ENCODE results near the gene MARS1. TPM values are rescaled to one million over a fixed set of nuclear protein-coding genes. Genes with fewer than 3 reads are reported as not detected.

The MARS1 gene
- total RNA-seq, 2 experiments from 2014 or later, result 275 to 291 TPM

GRCh38 chr12:57479376-57480115 is 8.3 kb upstream of the MARS1 start, which contains the start of gene ARHGAP9:
Gene ARHGAP9, minus strand, starts transcription at chr12:57479866. Its CDS starts 460 bp downstream, at chr12:57479406.
- peak within 1 kb of the TSS; percentile 96 for H3K4me3 Mint-ChIP-seq
- ChIA-PET POLR2A (interaction anchor here (1.1 to 8.0 kb wide), 8 partner anchors 8 to 49 kb away, joined by 3 to 74 read pairs (median 8); partner anchors contain the start of genes DDIT3, GLI1 and MARS1), CTCF (interaction anchor here (0.8 to 4.7 kb wide), 9 partner anchors 7 to 262 kb away, joined by 3 to 57 read pairs (median 4); partner anchors contain the start of genes GLI1, INHBE and MARS1)
- peaks cover 67% of the 10 kb centered on the region for H3K4me1 Mint-ChIP-seq (ENCODE audit: low read depth)
- H3K36me3 Mint-ChIP-seq (ENCODE audit: low read depth), result peaks cover 37% of the 10 kb centered on the region
- ATAC-seq (peak; percentile 57), DNase-seq (peak; percentile 82)
- H3K9me3 Mint-ChIP-seq (ENCODE audit: insufficient read depth), result no peaks in the 10 kb centered on the region
- H3K27ac Mint-ChIP-seq, result peak within 1 kb of the TSS; percentile 99
- no peaks in the 10 kb centered on the region for H3K27me3 Mint-ChIP-seq (ENCODE audit: low read depth)

- Mint-ChIP-seq H3K4me1 (ENCODE audit: low read depth) (peaks cover 54% of the 10 kb centered on the region), H3K4me3 (no peak overlapping the region), H3K27ac (peak overlapping the region; percentile 99), H3K36me3 (ENCODE audit: low read depth) (peaks cover 20% of the 10 kb centered on the region), H3K9me3 (ENCODE audit: insufficient read depth) (no peaks in the 10 kb centered on the region), H3K27me3 (ENCODE audit: low read depth) (no peaks in the 10 kb centered on the region)
- ATAC-seq (no peak), DNase-seq (no peak)
- ChIA-PET CTCF (interaction anchor here (2.7 to 3.1 kb wide), 2 partner anchors 11 to 23 kb away, joined by 8 to 19 read pairs; partner anchors contain the start of gene GLI1), POLR2A (interaction anchor here (8.0 kb wide), 1 partner anchor 21 kb away, joined by 74 read pairs; the partner anchor contains the start of gene GLI1)
These were observed 6.2 kb upstream of the MARS1 start for GRCh38 chr12:57481671-57482070.

GRCh38 chr12:57483466-57483865 is 4.4 kb upstream of the MARS1 start:
- Mint-ChIP-seq H3K4me3 (no peak overlapping the region), H3K36me3 (ENCODE audit: low read depth) (peaks cover 8% of the 10 kb centered on the region), H3K9me3 (ENCODE audit: insufficient read depth) (no peaks in the 10 kb centered on the region), H3K4me1 (ENCODE audit: low read depth) (peaks cover 50% of the 10 kb centered on the region), H3K27me3 (ENCODE audit: low read depth) (no peaks in the 10 kb centered on the region), H3K27ac (no peak overlapping the region)
- ATAC-seq (no peak), DNase-seq (no peak)
- POLR2A ChIA-PET, result interaction anchor here (0.6 to 1.5 kb wide), 2 partner anchors 22 to 36 kb away, joined by 3 to 4 read pairs; partner anchors contain the start of gene DDIT3
- CTCF ChIA-PET, result interaction anchor here (1.8 kb wide), 1 partner anchor 25 kb away, joined by 7 read pairs; no protein-coding TSS in a partner anchor

GRCh38 chr12:57485695-57486094 is 2.2 kb upstream of the MARS1 start:
- Mint-ChIP-seq H3K9me3 (ENCODE audit: insufficient read depth) (no peaks in the 10 kb centered on the region), H3K27ac (no peak overlapping the region), H3K4me1 (ENCODE audit: low read depth) (peaks cover 45% of the 10 kb centered on the region), H3K4me3 (no peak overlapping the region), H3K36me3 (ENCODE audit: low read depth) (peaks cover 26% of the 10 kb centered on the region), H3K27me3 (ENCODE audit: low read depth) (no peaks in the 10 kb centered on the region)
- DNase-seq (no peak), ATAC-seq (no peak)
- ChIA-PET POLR2A (interaction anchor here (0.7 to 2.4 kb wide), 3 partner anchors 9 to 35 kb away, joined by 3 to 14 read pairs (median 10); partner anchors contain the start of gene DDIT3), CTCF (interaction anchor here (1.0 to 2.9 kb wide), 3 partner anchors 8 to 27 kb away, joined by 3 to 22 read pairs (median 6); partner anchors contain the start of gene GLI1)

GRCh38 chr12:57487055-57487596 is 742 bp upstream of the MARS1 start:
- Mint-ChIP-seq H3K4me3 (peak overlapping the region; percentile 89), H3K36me3 (ENCODE audit: low read depth) (peaks cover 38% of the 10 kb centered on the region), H3K27ac (peak overlapping the region; percentile 93), H3K9me3 (ENCODE audit: insufficient read depth) (no peaks in the 10 kb centered on the region), H3K27me3 (ENCODE audit: low read depth) (no peaks in the 10 kb centered on the region), H3K4me1 (ENCODE audit: low read depth) (peaks cover 39% of the 10 kb centered on the region)
- ChIA-PET POLR2A (interaction anchor here (1.2 to 2.4 kb wide), 4 partner anchors 8 to 409 kb away, joined by 3 to 14 read pairs (median 10); partner anchors contain the start of genes ARHGAP9 and DDIT3), CTCF (interaction anchor here (2.9 kb wide), 1 partner anchor 10 kb away, joined by 22 read pairs; no protein-coding TSS in a partner anchor)
- no peak for ATAC-seq
- DNase-seq, result no peak

- Mint-ChIP-seq H3K36me3 (ENCODE audit: low read depth) (peaks cover 44% of the 10 kb centered on the region), H3K27me3 (ENCODE audit: low read depth) (no peaks in the 10 kb centered on the region), H3K4me1 (ENCODE audit: low read depth) (peaks cover 37% of the 10 kb centered on the region), H3K27ac (peak overlapping the region; percentile 93), H3K9me3 (ENCODE audit: insufficient read depth) (no peaks in the 10 kb centered on the region), H3K4me3 (peak overlapping the region; percentile 89)
- ChIA-PET POLR2A (interaction anchor here (0.6 to 2.3 kb wide), 2 partner anchors 9 to 145 kb away, joined by 3 to 11 read pairs; partner anchors contain the start of gene ARHGAP9), CTCF (interaction anchor here (1.0 to 1.4 kb wide), 2 partner anchors 26 to 30 kb away, joined by 3 to 4 read pairs; partner anchors contain the start of gene GLI1)
- ATAC-seq (no peak), DNase-seq (no peak)
These were observed 711 bp downstream of the MARS1 start for GRCh38 chr12:57488402-57489156.

GRCh38 chr12:57489157-57489641 is 1.3 kb downstream of the MARS1 start:
- Mint-ChIP-seq H3K4me1 (ENCODE audit: low read depth) (peaks cover 37% of the 10 kb centered on the region), H3K27ac (peak overlapping the region; percentile 93), H3K27me3 (ENCODE audit: low read depth) (no peaks in the 10 kb centered on the region), H3K9me3 (ENCODE audit: insufficient read depth) (no peaks in the 10 kb centered on the region), H3K36me3 (ENCODE audit: low read depth) (peaks cover 44% of the 10 kb centered on the region), H3K4me3 (peak overlapping the region; percentile 89)
- DNase-seq (no peak), ATAC-seq (no peak)
- CTCF ChIA-PET, result interaction anchor here (1.0 to 1.4 kb wide), 2 partner anchors 26 to 30 kb away, joined by 3 to 4 read pairs; partner anchors contain the start of gene GLI1
- POLR2A ChIA-PET, result interaction anchor here (0.6 to 2.3 kb wide), 2 partner anchors 10 to 146 kb away, joined by 3 to 11 read pairs; partner anchors contain the start of gene ARHGAP9

- peak overlapping the region; percentile 93 for H3K27ac Mint-ChIP-seq
- peaks cover 48% of the 10 kb centered on the region for H3K36me3 Mint-ChIP-seq (ENCODE audit: low read depth)
- ATAC-seq (no peak), DNase-seq (no peak)
- peaks cover 37% of the 10 kb centered on the region for H3K4me1 Mint-ChIP-seq (ENCODE audit: low read depth)
- ChIA-PET POLR2A (interaction anchor here (2.1 kb wide), 1 partner anchor 30 kb away, joined by 9 read pairs; the partner anchor contains the start of gene DDIT3), CTCF (interaction anchor here (2.6 kb wide), 1 partner anchor 13 kb away, joined by 12 read pairs; no protein-coding TSS in a partner anchor)
- no peaks in the 10 kb centered on the region for H3K27me3 Mint-ChIP-seq (ENCODE audit: low read depth)
- no peak overlapping the region for H3K4me3 Mint-ChIP-seq
- no peaks in the 10 kb centered on the region for H3K9me3 Mint-ChIP-seq (ENCODE audit: insufficient read depth)
These were observed 2.3 kb downstream of the MARS1 start for GRCh38 chr12:57490126-57490525.

GRCh38 chr12:57491393-57492280 is 3.8 kb downstream of the MARS1 start:
- Mint-ChIP-seq H3K27me3 (ENCODE audit: low read depth) (no peaks in the 10 kb centered on the region), H3K9me3 (ENCODE audit: insufficient read depth) (no peaks in the 10 kb centered on the region), H3K4me1 (ENCODE audit: low read depth) (peaks cover 37% of the 10 kb centered on the region), H3K4me3 (no peak overlapping the region), H3K27ac (peak overlapping the region; percentile 55), H3K36me3 (ENCODE audit: low read depth) (peaks cover 61% of the 10 kb centered on the region)
- CTCF ChIA-PET, result interaction anchor here (0.7 to 2.6 kb wide), 3 partner anchors 12 to 33 kb away, joined by 3 to 12 read pairs (median 4); partner anchors contain the start of gene ARHGAP9
- peak; percentile 12 for ATAC-seq
- POLR2A ChIA-PET, result interaction anchor here (1.0 to 2.1 kb wide), 2 partner anchors 11 to 28 kb away, joined by 3 to 9 read pairs; partner anchors contain the start of genes ARHGAP9 and DDIT3
- DNase-seq, result no peak

Measured in activated CD8-positive, alpha-beta T cell treated with anti-CD3 and anti-CD28 coated beads, Interleukin-2, amount 10 ng/mL, durations not matched to agents 7 days and 5 days (primary cell).